Muscle layer of duodenum (tissue), 2 donors: ENCODE results near the gene LSM14A.
A peak's percentile ranks its signal among the peaks of the same experiment; 100 is the strongest.
"Not testable (repeated sequence)": the region's sequence is repeated elsewhere in the genome, so short reads cannot be mapped to it uniquely, and the experiment has no call there.

ENCODE experiments used
- H3K27ac ChIP-seq: one replicate; pipeline ENCODE4 v1.7.0; 2013; ENCODE audit warnings: mild to moderate bottlenecking, low read length
- H3K27me3 ChIP-seq: one replicate; pipeline ENCODE4 v1.7.0; 2013; ENCODE audit warnings: low read depth, mild to moderate bottlenecking, control low read depth, low read length
- H3K36me3 ChIP-seq, 2 donors: one replicate each; pipeline ENCODE4 v1.7.0; 2013; ENCODE audit warnings: low read length in 2 of 2, control low read depth in 1 of 2, mild to moderate bottlenecking in 1 of 2; ENCODE audit not compliant: insufficient read depth in 2 of 2, control insufficient read depth in 1 of 2
- H3K4me1 ChIP-seq, 2 donors: one replicate each; pipeline ENCODE4 v1.7.0; 2013; ENCODE audit warnings: low read length in 2 of 2, mild to moderate bottlenecking in 2 of 2, control low read depth in 1 of 2, moderate library complexity in 1 of 2; ENCODE audit not compliant: insufficient read depth in 2 of 2, control insufficient read depth in 1 of 2
- H3K4me3 ChIP-seq, 2 donors: one replicate each; pipeline ENCODE4 v1.7.0; 2013; ENCODE audit warnings: low read length in 2 of 2, low read depth in 1 of 2, mild to moderate bottlenecking in 1 of 2
- H3K9me3 ChIP-seq, 2 donors: one replicate each; pipeline ENCODE4 v1.7.0; 2013; ENCODE audit warnings: low read length in 2 of 2, control low read depth in 1 of 2, mild to moderate bottlenecking in 1 of 2; ENCODE audit not compliant: control insufficient read depth in 1 of 2
- donor health status: healthy.

The LSM14A gene

DNA sequence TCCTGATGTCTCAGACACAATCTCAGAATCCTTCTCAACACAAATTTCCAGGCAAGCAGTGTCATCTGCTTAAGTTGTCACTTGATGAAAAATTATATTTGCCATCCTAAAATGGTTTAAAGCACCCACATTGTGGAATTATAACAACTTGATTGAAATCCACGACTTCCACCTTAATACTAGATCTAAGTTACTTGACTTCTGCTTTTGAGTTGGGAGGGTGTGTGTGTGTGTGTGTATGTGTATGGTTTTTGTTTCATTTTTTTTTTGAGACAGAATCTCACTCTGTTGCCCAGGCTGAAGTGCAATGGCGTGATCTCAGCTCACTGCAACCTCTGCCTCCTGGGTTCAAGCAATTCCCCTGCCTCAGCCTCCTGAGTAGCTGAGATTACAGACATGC lies 10.4 kb upstream of the LSM14A start:
- not testable (repeated sequence) for H3K9me3 ChIP-seq, H3K27ac ChIP-seq, H3K4me1 ChIP-seq, H3K36me3 ChIP-seq, H3K4me3 ChIP-seq, H3K27me3 ChIP-seq

DNA sequence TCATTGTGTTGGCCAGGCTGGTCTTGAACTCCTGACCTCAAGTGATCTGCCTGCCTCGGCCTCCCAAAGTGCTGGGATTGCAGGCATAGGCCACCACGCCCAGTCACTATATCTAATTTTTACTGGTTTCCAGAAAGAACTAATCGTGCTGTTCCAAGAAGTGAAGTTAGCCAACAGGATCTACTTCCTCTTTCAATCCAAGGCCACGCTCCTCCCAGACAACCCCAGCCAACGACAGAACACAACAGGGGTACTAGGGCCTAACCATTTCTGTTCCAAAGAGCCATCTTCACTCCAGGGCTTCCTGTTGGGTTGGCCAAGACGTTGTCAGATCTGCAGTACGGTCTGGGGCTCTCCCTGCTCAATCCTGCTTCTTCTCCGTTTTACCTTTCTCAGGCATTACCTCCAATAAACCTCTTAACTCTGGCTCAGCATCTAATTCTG lies 7.0 kb upstream of the LSM14A start:
- H3K9me3 ChIP-seq = no peaks in the 10 kb centered on the region
- no peaks in the 10 kb centered on the region for H3K4me1 ChIP-seq
- no peaks in the 10 kb centered on the region for H3K36me3 ChIP-seq
- H3K27me3 ChIP-seq = no peaks in the 10 kb centered on the region
- H3K27ac ChIP-seq = no peak overlapping the region
- no peak overlapping the region for H3K4me3 ChIP-seq

DNA sequence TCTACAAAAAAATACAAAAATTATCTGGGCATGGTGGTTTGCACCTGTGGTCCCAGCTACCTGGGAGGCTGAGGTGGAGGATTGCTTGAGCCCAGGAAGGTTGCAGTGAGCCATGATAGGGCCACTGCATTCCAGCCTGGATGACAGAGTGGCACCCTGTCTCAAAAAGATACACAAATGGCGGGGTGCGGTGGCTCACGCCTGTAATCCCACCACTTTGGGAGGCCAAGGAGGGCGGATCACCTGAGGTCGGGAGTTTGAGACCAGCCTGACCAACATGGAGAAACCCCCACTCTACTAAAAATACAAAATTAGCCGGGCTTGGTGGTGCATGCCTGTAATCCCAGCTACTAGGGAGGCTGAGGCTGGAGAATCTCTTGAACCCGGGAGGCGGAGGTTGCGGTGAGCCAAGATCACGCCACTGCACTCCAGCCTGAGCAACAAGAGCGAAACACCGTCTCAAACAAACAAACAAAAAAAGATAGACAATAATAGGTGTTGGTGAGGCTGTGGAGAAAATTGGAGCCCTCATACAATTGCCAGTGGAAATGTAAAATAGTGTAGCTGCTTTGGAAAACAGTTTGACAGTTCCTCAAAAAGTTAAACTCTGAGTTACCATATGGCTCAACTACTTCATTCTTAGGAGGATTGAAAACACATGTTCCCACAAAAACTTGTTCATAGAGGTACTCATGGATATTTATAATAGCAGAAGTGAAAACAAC lies 2.7 kb upstream of the LSM14A start:
- peaks cover 8 to 23% of the 10 kb centered on the region in 2 donors for H3K4me1 ChIP-seq
- H3K27ac ChIP-seq, H3K9me3 ChIP-seq, H3K27me3 ChIP-seq, H3K4me3 ChIP-seq: not testable (repeated sequence)
- H3K36me3 ChIP-seq = peaks cover 0 to 14% of the 10 kb centered on the region in 2 donors

DNA sequence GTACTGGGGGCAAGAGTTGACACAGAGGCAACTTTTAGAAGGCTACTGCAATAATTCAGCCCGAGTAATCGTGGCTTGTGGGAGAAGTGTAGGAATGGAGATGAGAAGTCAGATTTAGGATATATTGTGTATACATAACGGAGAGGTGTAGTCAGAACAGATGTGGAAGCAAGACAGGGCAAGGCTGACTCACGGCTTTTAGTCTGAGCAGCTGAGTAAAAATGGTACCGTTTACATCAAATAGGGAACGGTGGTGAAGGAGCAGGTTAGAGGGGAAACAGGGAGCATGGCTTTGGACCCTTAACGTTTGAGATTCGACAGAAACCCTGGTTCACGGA lies 796 bp upstream of the LSM14A start:
- Histone ChIP-seq H3K27ac (peak overlapping the region; percentile 99), H3K27me3 (no peaks in the 10 kb centered on the region), H3K36me3 (peaks cover 0 to 14% of the 10 kb centered on the region in 2 donors), H3K4me3 (peak overlapping the region; percentile 77 to 92), H3K4me1 (peaks cover 13 to 40% of the 10 kb centered on the region in 2 donors), H3K9me3 (no peaks in the 10 kb centered on the region)

DNA sequence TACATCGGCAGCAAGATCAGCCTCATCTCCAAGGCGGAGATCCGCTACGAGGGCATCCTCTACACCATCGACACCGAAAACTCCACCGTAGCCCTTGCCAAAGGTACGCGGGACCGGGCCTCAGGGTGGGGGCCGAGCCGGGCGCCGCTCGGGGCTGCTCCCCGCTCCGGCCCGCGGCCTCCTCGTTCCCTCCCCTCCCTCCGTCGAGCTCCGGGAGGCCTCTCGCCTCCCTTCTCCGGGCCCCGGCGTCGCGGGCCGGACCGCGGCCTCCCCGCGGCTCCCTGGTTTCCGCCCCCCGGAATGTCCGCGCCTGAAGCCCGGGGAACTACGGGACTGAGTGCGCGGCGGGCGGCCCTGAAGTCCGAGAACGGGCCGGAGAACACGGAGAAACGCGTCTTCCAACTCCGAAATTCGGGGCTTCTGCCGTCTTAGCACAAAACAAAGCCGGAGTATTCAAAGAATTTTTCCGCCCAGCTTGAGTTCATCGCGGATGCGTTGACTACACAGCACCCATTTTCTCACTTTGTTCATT lies 423 bp downstream of the LSM14A start:
- Histone ChIP-seq H3K4me1 (peaks cover 16 to 51% of the 10 kb centered on the region in 2 donors), H3K27ac (peak overlapping the region; percentile 92)

DNA sequence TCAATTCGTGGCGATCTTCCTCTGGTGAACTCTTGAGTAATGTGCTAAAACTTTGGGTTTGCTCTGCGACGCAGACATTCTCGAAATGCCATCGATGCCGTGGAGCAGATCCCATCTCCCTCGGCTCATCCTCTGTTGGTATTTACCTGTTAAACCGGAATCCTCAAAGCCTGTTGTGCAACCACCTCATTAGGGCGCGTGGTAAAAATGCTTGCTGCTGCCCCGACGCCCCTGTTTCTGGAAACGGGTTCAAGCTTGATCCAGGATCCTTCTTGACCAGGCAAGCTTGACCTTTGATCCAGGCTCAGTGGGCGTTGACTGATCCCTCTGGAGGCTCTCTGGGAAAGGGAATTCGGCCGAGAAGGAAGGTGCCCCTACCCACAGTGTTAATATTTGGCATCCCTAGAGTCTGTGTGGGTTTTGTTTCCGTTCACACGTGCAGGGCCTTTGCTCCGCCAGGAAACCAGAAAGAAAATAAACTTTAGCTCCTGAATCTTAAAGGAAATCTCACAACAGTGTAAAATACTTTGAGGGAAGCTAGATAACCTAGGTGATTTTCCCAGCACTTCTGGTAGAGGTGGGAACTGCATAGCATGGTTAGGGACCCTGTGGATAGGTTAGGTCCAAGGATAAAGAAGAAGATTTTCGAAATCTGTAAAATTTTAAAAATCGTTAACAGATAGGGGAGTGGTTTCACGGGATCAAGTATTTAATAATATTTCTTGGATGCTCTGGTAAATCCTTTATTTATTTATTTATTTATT lies 1.1 kb downstream of the LSM14A start:
- peak overlapping the region; percentile 92 for H3K27ac ChIP-seq
- H3K4me1 ChIP-seq = peaks cover 16 to 57% of the 10 kb centered on the region in 2 donors
- peak overlapping the region; percentile 90 to 92 for H3K4me3 ChIP-seq
- H3K36me3 ChIP-seq = peaks cover 0 to 14% of the 10 kb centered on the region in 2 donors
- no peaks in the 10 kb centered on the region for H3K9me3 ChIP-seq
- no peaks in the 10 kb centered on the region for H3K27me3 ChIP-seq

More for the DNA sequence above, 423 bp downstream of the LSM14A start:
- H3K9me3 ChIP-seq = no peaks in the 10 kb centered on the region
- peaks cover 0 to 14% of the 10 kb centered on the region in 2 donors for H3K36me3 ChIP-seq
- H3K4me3 ChIP-seq = peak overlapping the region; percentile 90 to 92
- H3K27me3 ChIP-seq = no peaks in the 10 kb centered on the region

DNA sequence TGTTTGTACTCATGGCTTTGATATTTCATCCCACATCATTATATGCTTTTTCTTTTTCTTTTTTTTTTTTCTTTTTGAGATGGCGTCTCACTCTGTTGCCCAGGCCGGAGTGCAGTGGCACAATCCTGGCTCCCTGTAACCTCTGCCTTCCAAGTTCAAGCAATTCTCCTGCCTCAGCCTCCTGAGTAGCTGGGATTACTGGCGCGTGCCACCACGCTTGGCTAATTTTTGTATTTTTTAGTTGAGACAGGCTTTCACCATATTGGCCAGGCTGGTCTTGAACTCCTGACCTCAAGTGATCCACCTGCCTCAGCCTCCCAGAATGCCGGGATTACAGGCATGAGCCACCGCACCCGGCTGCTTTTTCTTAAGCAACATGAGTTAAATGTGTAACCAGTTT lies 2.9 kb downstream of the LSM14A start:
- not testable (repeated sequence) for H3K9me3 ChIP-seq, H3K27me3 ChIP-seq, H3K27ac ChIP-seq, H3K4me3 ChIP-seq
- H3K4me1 ChIP-seq = peaks cover 28 to 75% of the 10 kb centered on the region in 2 donors
- H3K36me3 ChIP-seq = peaks cover 0 to 14% of the 10 kb centered on the region in 2 donors

DNA sequence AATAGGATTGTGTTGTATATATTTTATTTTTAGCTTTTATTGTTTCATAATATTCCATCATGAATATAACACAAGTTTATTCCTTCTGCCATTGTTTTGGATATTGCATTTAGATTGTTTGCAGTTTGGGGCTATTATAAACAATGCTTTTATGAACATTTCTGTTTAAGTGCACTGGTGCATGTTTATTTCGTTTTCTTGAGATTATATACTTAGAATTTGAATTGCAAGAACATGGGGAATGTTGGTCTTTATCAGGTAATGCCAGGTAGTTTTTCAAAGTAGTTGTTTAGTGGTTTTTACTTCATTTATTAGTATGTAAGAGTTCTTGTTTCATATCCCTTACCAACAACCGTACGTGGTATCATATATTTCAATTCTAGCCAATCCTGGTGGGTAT lies 4.3 kb downstream of the LSM14A start:
- H3K4me3 ChIP-seq = no peak overlapping the region
- H3K9me3 ChIP-seq = no peaks in the 10 kb centered on the region
- H3K4me1 ChIP-seq = peaks cover 29 to 79% of the 10 kb centered on the region in 2 donors
- no peaks in the 10 kb centered on the region for H3K27me3 ChIP-seq
- no peak overlapping the region for H3K27ac ChIP-seq
- peaks cover 0 to 14% of the 10 kb centered on the region in 2 donors for H3K36me3 ChIP-seq

DNA sequence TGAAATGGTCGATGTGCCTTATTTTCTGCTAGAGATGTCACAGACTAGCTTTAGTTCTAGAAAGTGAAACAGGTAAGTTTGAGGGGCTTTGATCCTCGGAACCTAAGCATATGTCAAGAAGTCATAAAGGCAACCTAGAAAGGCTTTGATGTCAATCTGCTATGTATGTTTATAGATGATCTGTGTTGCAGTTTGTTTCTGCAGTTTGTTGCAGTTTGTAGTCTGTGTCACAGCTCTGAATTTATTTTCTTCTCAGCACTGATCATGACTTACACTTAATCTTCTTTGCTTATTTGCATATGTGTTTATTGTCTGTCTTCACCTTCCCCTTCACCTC lies 5.9 kb downstream of the LSM14A start:
- H3K4me1 ChIP-seq = peaks cover 28 to 83% of the 10 kb centered on the region in 2 donors
- H3K4me3 ChIP-seq = no peak overlapping the region
- no peak overlapping the region for H3K27ac ChIP-seq
- H3K27me3 ChIP-seq = no peaks in the 10 kb centered on the region
- H3K36me3 ChIP-seq = peaks cover 0 to 3% of the 10 kb centered on the region in 2 donors
- H3K9me3 ChIP-seq = no peaks in the 10 kb centered on the region

DNA sequence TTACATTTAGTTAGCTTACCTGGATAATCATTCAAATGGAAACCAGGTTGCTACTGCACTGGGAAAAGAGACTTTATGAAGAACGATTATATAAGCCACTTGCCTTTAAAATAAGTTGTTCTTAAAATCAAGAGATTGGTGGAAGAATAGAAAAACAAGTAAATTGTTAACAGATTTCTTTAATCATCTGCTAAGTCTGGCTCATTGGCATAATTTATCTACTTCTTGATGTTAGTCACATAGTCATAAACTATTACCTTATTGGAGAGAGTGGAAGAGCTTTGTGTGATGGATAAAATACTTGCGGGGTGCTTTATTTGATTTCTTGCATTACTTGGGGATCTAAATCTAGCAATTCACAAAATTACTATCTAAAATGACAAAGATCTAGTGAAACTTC lies 6.8 kb downstream of the LSM14A start:
- H3K4me1 ChIP-seq = peaks cover 28 to 75% of the 10 kb centered on the region in 2 donors
- H3K9me3 ChIP-seq = no peaks in the 10 kb centered on the region
- H3K27me3 ChIP-seq = no peaks in the 10 kb centered on the region
- no peak overlapping the region for H3K27ac ChIP-seq
- no peaks in the 10 kb centered on the region for H3K36me3 ChIP-seq
- H3K4me3 ChIP-seq = no peak overlapping the region

DNA sequence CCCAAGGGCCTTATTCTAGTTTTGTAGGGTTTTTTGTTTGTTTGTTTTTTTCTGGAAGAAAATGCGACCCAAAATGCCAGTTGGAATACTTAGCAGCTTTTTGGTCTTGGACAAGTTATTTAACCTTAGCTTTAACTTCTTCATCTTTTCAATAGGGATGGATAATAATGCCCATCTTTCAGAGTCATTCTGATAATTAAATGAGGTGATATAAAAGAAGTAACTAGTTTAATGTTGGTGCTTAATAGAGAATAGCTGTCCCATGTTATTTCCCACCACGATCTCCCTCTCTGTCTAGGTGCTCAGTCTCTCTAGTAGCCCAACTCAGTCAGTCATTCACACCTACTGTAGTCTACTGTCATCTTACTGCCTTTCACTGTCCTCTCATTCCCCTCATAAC lies 8.0 kb downstream of the LSM14A start:
- H3K4me3 ChIP-seq = no peak overlapping the region
- no peak overlapping the region for H3K27ac ChIP-seq
- no peaks in the 10 kb centered on the region for H3K27me3 ChIP-seq
- no peaks in the 10 kb centered on the region for H3K9me3 ChIP-seq
- H3K4me1 ChIP-seq = peaks cover 29 to 75% of the 10 kb centered on the region in 2 donors
- no peaks in the 10 kb centered on the region for H3K36me3 ChIP-seq
